Esophagus muscularis mucosa (tissue), 3 donors: ENCODE measurements around the gene CLEC4G.

Source experiments
- POLR2A ChIP-seq: fragments of 450-650 bp; IDR thresholded peaks from one replicate; pipeline ENCODE4 v1.6.1; 2017; ENCODE audit warnings: antibody characterized with exemption, moderate library complexity, mild to moderate bottlenecking, low read depth
- POLR2AphosphoS5 ChIP-seq, 2 donors: sonication (generic); formaldehyde crosslinking; IDR thresholded peaks; one replicate each; pipeline ENCODE4 v1.6.1; 2017; ENCODE audit warnings: antibody characterized with exemption in 2 of 2
- TF ChIP-seq, protein P1 (sequence below), 3 experiments: fragments of 200-600 bp in 2 of 3; fragments of 450-650 bp in 1 of 3; sonication (generic) in 2 of 3; IDR thresholded peaks; one replicate each; pipeline ENCODE4 v1.5.1; 2017 to 2019; ENCODE audit warnings: antibody characterized with exemption in 3 of 3, mild to moderate bottlenecking in 2 of 3, moderate library complexity in 1 of 3

DNA sequence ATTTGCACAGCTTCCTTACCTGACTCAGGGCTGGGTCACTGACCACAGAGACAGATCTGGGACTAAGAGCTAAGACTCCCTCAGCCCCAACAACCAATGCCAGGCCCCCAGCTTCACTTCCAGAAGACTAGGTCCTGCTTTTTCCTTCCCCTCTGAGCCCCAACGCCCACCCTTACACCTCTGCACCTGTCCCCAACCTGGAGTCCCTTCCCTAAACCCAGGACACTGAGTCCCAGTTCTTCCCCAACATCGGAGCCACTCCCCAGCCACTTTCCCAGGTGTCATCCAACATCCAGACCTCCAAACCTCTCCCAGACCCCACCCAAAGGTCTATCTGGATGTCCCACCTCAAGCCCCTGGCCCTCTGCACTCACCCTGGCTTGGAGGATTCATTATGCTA lies 32.9 kb downstream of the CLEC4G start:
- TF ChIP-seq POLR2A (no peak), POLR2AphosphoS5 (IDR thresholded peaks at IDR 0.05) (no peak)
- TF ChIP-seq, protein P1, sequence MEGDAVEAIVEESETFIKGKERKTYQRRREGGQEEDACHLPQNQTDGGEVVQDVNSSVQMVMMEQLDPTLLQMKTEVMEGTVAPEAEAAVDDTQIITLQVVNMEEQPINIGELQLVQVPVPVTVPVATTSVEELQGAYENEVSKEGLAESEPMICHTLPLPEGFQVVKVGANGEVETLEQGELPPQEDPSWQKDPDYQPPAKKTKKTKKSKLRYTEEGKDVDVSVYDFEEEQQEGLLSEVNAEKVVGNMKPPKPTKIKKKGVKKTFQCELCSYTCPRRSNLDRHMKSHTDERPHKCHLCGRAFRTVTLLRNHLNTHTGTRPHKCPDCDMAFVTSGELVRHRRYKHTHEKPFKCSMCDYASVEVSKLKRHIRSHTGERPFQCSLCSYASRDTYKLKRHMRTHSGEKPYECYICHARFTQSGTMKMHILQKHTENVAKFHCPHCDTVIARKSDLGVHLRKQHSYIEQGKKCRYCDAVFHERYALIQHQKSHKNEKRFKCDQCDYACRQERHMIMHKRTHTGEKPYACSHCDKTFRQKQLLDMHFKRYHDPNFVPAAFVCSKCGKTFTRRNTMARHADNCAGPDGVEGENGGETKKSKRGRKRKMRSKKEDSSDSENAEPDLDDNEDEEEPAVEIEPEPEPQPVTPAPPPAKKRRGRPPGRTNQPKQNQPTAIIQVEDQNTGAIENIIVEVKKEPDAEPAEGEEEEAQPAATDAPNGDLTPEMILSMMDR (IDR thresholded peaks at IDR 0.05) = no peak
